GM12864 (cell line): ENCODE results near the gene SLC20A1.
A peak's percentile ranks its signal among the peaks of the same experiment; 100 is the strongest.

Experiments used
- DNase-seq: peaks from one replicate; pipeline ENCODE4 v3.0.0-alpha.2; 2011; ENCODE audit warnings: low read depth
- H3K4me3 ChIP-seq: 2 replicates; pipeline ENCODE4 v1.5.1; 2011; ENCODE audit warnings: mild to moderate bottlenecking, low read depth, low read length, control low read depth
- CTCF ChIP-seq: IDR thresholded peaks from 2 replicates; pipeline ENCODE4 v1.5.1; 2011; ENCODE audit warnings: low read depth, mild to moderate bottlenecking, moderate library complexity, low read length, control low read depth, inconsistent platforms; ENCODE audit errors: missing control alignments

The SLC20A1 gene

GRCh38 chr2:112645310-112646101 is at the start of gene SLC20A1:
SLC20A1 (plus strand) TSS chr2:112645939; CDS start chr2:112646829, 890 bp downstream.
- TF ChIP-seq CTCF: peak; percentile 65
- peak within 1 kb of the TSS; percentile 97 for H3K4me3 ChIP-seq
- peak; percentile 76 for DNase-seq

- H3K4me3 ChIP-seq: no peak overlapping the region
- DNase-seq: no peak
- TF ChIP-seq CTCF: no peak
Measured at GRCh38 chr2:112597537-112598322, 48.0 kb upstream of the SLC20A1 start.

GRCh38 chr2:112600634-112601033 is 45.1 kb upstream of the SLC20A1 start:
- no peak for TF ChIP-seq CTCF
- no peak overlapping the region for H3K4me3 ChIP-seq
- no peak for DNase-seq

GRCh38 chr2:112601754-112602153 is 44.0 kb upstream of the SLC20A1 start:
- TF ChIP-seq CTCF: no peak
- DNase-seq: no peak

GRCh38 chr2:112602917-112603316 is 42.8 kb upstream of the SLC20A1 start:
- TF ChIP-seq CTCF: no peak
- DNase-seq: no peak
- H3K4me3 ChIP-seq: no peak overlapping the region

More at GRCh38 chr2:112601754-112602153, 44.0 kb upstream of the SLC20A1 start:
- H3K4me3 ChIP-seq: no peak overlapping the region

GRCh38 chr2:112603731-112604130 is 42.0 kb upstream of the SLC20A1 start:
- TF ChIP-seq CTCF: no peak
- no peak overlapping the region for H3K4me3 ChIP-seq
- DNase-seq: no peak
